Uterus (tissue), 4 donors: ENCODE measurements around the gene INPP5D. TPM values are rescaled to one million over a fixed set of nuclear protein-coding genes. Genes with fewer than 3 reads are reported as not detected.

Source experiments
- DNase-seq, 2 donors: peaks; one replicate each; pipeline ENCODE4 v3.0.0-alpha.2; 2019 to 2020
- H3K27ac ChIP-seq, 2 donors: fragments of 200-600 bp; sonication (generic); 1 replicate in 1 of 2; 2 replicates in 1 of 2; pipeline ENCODE4 v1.5.1; 2016 to 2018
- H3K27me3 ChIP-seq, 2 donors: fragments of 200-600 bp; sonication (generic); one replicate each; pipeline ENCODE4 v1.5.1; 2018 to 2019; ENCODE audit warnings: control low read depth in 1 of 2
- H3K36me3 ChIP-seq, 2 donors: fragments of 200-600 bp; sonication (generic); one replicate each; pipeline ENCODE4 v1.5.1; 2019; ENCODE audit warnings: control low read depth in 1 of 2
- H3K4me1 ChIP-seq, 2 donors: fragments of 200-600 bp; sonication (generic); one replicate each; pipeline ENCODE4 v1.5.1; 2018 to 2019; ENCODE audit warnings: control low read depth in 1 of 2
- H3K4me3 ChIP-seq, 2 donors: fragments of 200-600 bp; sonication (generic); 1 replicate in 1 of 2; 2 replicates in 1 of 2; pipeline ENCODE4 v1.5.1; 2018 to 2019; ENCODE audit warnings: mild to moderate bottlenecking in 1 of 2
- H3K9me3 ChIP-seq, 2 donors: fragments of 200-600 bp; sonication (generic); one replicate each; pipeline ENCODE4 v1.5.1; 2019; ENCODE audit warnings: control low read depth in 1 of 2
- CTCF ChIP-seq, 4 experiments: fragments of 200-600 bp in 2 of 4; fragments of 450-650 bp in 2 of 4; sonication (generic) in 2 of 4; IDR thresholded peaks; one replicate each; pipeline ENCODE4 v1.5.1; 2016 to 2019; ENCODE audit warnings: antibody characterized with exemption in 4 of 4, mild to moderate bottlenecking in 2 of 4, moderate library complexity in 1 of 4
- POLR2A ChIP-seq, 2 donors: fragments of 450-650 bp; IDR thresholded peaks; one replicate each; pipeline ENCODE4 v1.6.1; 2016; ENCODE audit warnings: antibody characterized with exemption in 2 of 2, mild to moderate bottlenecking in 1 of 2, moderate library complexity in 1 of 2
- intact Hi-C: fragments of 100-400 bp; cut with DNase I; formaldehyde crosslinking; loops from one replicate; pipeline ENCODE4 v1.15.1; 2023; ENCODE audit warnings: low total_unique reads
- total RNA-seq, 4 donors: library from RNA; depleted of rRNA in 3 of 4; stranded (reverse); fragments of >200 nt in 3 of 4; gene quantifications; one replicate each; pipeline versions ENCODE4 v1.1.0 to v1.2.4, GENCODE V29; 2014 to 2023
- donor health status: DM: yes; HTN: yes; CAD: no.

The INPP5D gene
- total RNA-seq, 4 donors from 2014 or later = 14.2 to 37.9 (median 22.3) TPM

DNA sequence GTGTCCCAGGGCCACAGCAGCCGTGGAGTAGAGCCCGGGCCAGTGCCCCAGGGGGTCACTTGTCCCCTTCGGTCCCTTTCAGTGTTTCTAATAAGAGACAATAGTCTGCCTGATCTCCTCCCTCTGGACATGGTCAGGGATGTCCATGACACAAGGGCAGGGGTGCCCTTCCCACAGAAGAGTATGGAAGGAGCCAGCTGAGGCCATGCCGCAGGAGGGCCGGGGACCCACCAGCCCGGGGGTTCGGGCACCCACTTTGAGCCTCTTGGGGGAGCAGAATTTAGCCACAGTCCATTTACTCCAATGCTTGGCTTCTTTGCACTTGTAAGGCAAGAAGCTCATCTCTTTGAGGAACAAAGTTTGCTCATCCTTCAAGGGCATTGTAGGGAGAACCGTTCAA is 102.6 kb downstream of the INPP5D start:
- Histone ChIP-seq H3K4me3 (no peak overlapping the region), H3K27me3 (no peaks in the 10 kb centered on the region), H3K27ac (no peak overlapping the region), H3K9me3 (no peaks in the 10 kb centered on the region), H3K36me3 (no peaks in the 10 kb centered on the region), H3K4me1 (no peaks in the 10 kb centered on the region)
- TF ChIP-seq POLR2A (IDR thresholded peaks at IDR 0.05) (no peak), CTCF (IDR thresholded peaks at IDR 0.05) (no peak)
- no peak for DNase-seq
- intact Hi-C loops = no loop called here

DNA sequence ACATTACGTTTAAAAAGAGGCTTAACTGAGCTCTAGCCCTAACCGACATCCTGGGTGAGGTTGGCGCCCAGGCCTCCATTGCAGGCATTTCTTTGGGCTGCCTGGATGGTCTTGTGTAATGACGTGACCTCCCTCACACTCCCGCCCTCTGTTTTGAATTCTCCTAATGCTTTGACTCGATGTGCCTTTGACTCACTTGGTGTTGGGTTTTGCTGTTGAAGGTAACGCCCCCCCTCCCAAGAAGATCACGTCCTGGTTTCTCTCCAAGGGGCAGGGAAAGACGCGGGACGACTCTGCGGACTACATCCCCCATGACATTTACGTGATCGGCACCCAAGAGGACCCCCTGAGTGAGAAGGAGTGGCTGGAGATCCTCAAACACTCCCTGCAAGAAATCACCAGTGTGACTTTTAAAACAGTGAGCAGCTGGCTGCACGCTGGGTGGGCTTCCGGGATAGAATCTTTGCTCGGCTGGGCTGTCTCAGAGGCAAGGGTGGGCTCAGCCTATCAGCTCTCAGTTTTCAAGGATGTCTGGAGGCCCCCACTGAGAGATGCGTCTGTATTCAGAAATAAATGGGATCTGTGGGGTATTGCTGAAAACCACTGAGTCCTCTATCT is 103.5 kb downstream of the INPP5D start:
- H3K4me1 ChIP-seq = no peaks in the 10 kb centered on the region

GRCh38 chr2:233164128-233164635 is 104.0 kb downstream of the INPP5D start:
- intact Hi-C loops = no loop called here
- H3K4me1 ChIP-seq = no peaks in the 10 kb centered on the region
- H3K36me3 ChIP-seq = no peaks in the 10 kb centered on the region
- no peak for DNase-seq
- no peak overlapping the region for H3K27ac ChIP-seq
- H3K4me3 ChIP-seq = no peak overlapping the region
- no peaks in the 10 kb centered on the region for H3K27me3 ChIP-seq
- no peak for TF ChIP-seq CTCF (IDR thresholded peaks at IDR 0.05)
- no peak for TF ChIP-seq POLR2A (IDR thresholded peaks at IDR 0.05)
- H3K9me3 ChIP-seq = no peaks in the 10 kb centered on the region

More for the DNA sequence above, 103.5 kb downstream of the INPP5D start:
- Histone ChIP-seq H3K27me3 (no peaks in the 10 kb centered on the region), H3K9me3 (no peaks in the 10 kb centered on the region), H3K36me3 (no peaks in the 10 kb centered on the region), H3K4me3 (no peak overlapping the region), H3K27ac (no peak overlapping the region)
- no peak for DNase-seq
- intact Hi-C loops = no loop called here
- TF ChIP-seq CTCF (IDR thresholded peaks at IDR 0.05) (no peak), POLR2A (IDR thresholded peaks at IDR 0.05) (no peak)

DNA sequence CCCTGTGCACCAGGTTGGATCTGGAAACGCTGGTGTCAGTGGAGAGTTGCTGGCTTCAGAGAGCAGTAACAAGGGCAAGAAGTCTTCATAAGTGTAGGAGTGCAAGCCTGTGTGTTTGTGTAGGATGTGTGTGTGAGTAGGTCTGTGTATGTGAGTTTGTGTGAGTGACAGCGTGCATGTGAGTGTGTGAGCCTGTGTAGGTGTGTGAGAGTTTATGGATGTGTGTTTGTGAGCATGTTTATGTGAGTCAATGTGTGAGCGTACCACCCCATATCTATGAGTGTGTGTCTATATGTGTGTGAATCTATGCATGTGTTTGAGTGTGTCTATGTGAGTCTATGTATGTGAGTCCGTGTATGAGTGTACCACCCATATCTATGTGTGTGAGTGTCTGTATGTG is 104.8 kb downstream of the INPP5D start:
- Histone ChIP-seq H3K9me3 (no peaks in the 10 kb centered on the region), H3K4me1 (no peaks in the 10 kb centered on the region), H3K27ac (no peak overlapping the region), H3K27me3 (no peaks in the 10 kb centered on the region), H3K36me3 (no peaks in the 10 kb centered on the region), H3K4me3 (no peak overlapping the region)
- DNase-seq = no peak
- intact Hi-C loops = no loop called here
- TF ChIP-seq CTCF (IDR thresholded peaks at IDR 0.05) (no peak), POLR2A (IDR thresholded peaks at IDR 0.05) (no peak)

DNA sequence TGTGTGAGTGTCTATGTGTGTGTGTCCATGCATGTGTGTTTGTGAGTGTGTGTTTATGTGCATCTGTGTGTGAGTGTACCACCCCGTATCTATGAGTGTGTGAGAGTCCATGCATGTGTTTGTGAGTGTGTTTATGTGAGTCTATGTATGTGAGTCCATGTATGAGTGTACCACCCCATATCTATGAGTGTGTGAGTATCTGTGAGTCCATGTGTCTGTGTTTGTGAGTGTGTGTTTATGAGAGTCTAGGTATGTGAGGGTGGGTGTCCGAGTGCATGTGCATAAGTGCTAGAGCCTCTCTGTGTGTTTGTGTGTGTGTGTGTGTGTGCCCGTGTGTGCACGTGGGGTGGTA is 105.4 kb downstream of the INPP5D start:
- Histone ChIP-seq H3K9me3 (no peaks in the 10 kb centered on the region), H3K36me3 (no peaks in the 10 kb centered on the region), H3K27ac (no peak overlapping the region), H3K4me3 (no peak overlapping the region), H3K27me3 (no peaks in the 10 kb centered on the region), H3K4me1 (no peaks in the 10 kb centered on the region)
- DNase-seq = no peak
- intact Hi-C loops = no loop called here
- TF ChIP-seq POLR2A (IDR thresholded peaks at IDR 0.05) (no peak), CTCF (IDR thresholded peaks at IDR 0.05) (no peak)
